HepG2 (cell line): Measurements from ENCODE around the gene PEAK1. TPM values are rescaled to one million over a fixed set of nuclear protein-coding genes. Genes with fewer than 3 reads are reported as not detected.

Experiments used
- ATAC-seq: fragments of 200-7000 bp; cut with Tn5 transposase; 3 replicates; pipeline ENCODE4 v1.9.1; 2020; ENCODE audit warnings: mild to moderate bottlenecking, moderate library complexity
- BruUV-seq: library from RNA; stranded (reverse); fragments of 400-500 nt; replicated peaks from 2 replicates; lab custom pipeline; 2021; lab: Mats Ljungman, UMichigan
- CTCF ChIA-PET: fragments of 300-600 bp; formaldehyde crosslinking; extraction: SDS; loops from one replicate; lab custom pipeline; 2021; ENCODE audit warnings: low total read pairs, inconsistent platforms, low intra/inter-chr PET ratio; lab: Yijun Ruan, JAX
- POLR2A ChIA-PET: fragments of 350-600 bp; sonication (Branson Sonifier 250); formaldehyde crosslinking; loops from one replicate; lab custom pipeline; 2020; ENCODE audit warnings: antibody characterized with exemption, inconsistent platforms; lab: Yijun Ruan, JAX
- DNase-seq: peaks from one replicate; pipeline ENCODE4 v3.0.0-alpha.2; 2015; ENCODE audit warnings: low spot score
- FAIRE-seq: peaks from 3 replicates; lab custom pipeline; 2011; peaks lifted over from hg19 to GRCh38; lab: Jason Lieb, UNC
- H2AFZ ChIP-seq: one replicate; pipeline ENCODE4 v1.6.1; 2011; ENCODE audit warnings: low read length, inconsistent platforms
- H3K27ac ChIP-seq: fragments of 300-600 bp; 3 replicates; pipeline ENCODE4 v1.8.0; 2011; ENCODE audit warnings: mixed run types, mild to moderate bottlenecking, mixed read lengths, low read length, inconsistent platforms; ENCODE audit not compliant: insufficient read depth; ENCODE audit errors: extremely low read length
- H3K27me3 ChIP-seq, 2 experiments: fragments of 200-600 bp in 1 of 2; 2 replicates in 1 of 2; 3 replicates in 1 of 2; pipeline versions ENCODE4 v1.6.0 to v1.8.0; 2011; ENCODE audit warnings: low read length in 2 of 2, mild to moderate bottlenecking in 2 of 2, moderate library complexity in 2 of 2, inconsistent platforms in 1 of 2; ENCODE audit not compliant: insufficient read depth in 2 of 2, control insufficient read depth in 1 of 2
- H3K36me3 ChIP-seq, 2 experiments: fragments of 200-600 bp in 1 of 2; replicated peaks in 1 of 2; 2 replicates in 1 of 2; 3 replicates in 1 of 2; pipeline versions ENCODE4 v1.5.1 to v1.8.0; 2011; ENCODE audit warnings: low read length in 2 of 2, inconsistent platforms in 1 of 2; ENCODE audit not compliant: insufficient read depth in 2 of 2, control insufficient read depth in 1 of 2
- H3K4me1 ChIP-seq: 2 replicates; pipeline ENCODE4 v1.5.1; 2012; ENCODE audit warnings: low read length, inconsistent platforms; ENCODE audit not compliant: insufficient read depth
- H3K4me2 ChIP-seq: 2 replicates; pipeline ENCODE4 v1.6.0; 2011; ENCODE audit warnings: low read depth, low read length, inconsistent platforms
- H3K4me3 ChIP-seq, 3 experiments: fragments of 200-600 bp in 1 of 3; sonication (generic), shearing (Covaris generic) in 1 of 3; replicated peaks in 1 of 3; 2 replicates each; pipeline ENCODE4 v1.5.1; 2011 to 2016; ENCODE audit warnings: low read length in 3 of 3, inconsistent platforms in 2 of 3, low read depth in 2 of 3, mild to moderate bottlenecking in 2 of 3, control low read depth in 1 of 3, mixed read lengths in 1 of 3; ENCODE audit not compliant: insufficient read depth in 1 of 3
- H3K79me2 ChIP-seq: one replicate; pipeline ENCODE4 v1.6.1; 2011; ENCODE audit warnings: low read length, inconsistent platforms; ENCODE audit not compliant: insufficient read depth
- H3K9ac ChIP-seq: 2 replicates; pipeline ENCODE4 v1.6.0; 2011; ENCODE audit warnings: mild to moderate bottlenecking, low read depth, low read length, inconsistent platforms; ENCODE audit not compliant: insufficient read depth
- H3K9me3 ChIP-seq: 2 replicates; pipeline ENCODE4 v1.5.1; 2012; ENCODE audit warnings: mild to moderate bottlenecking, low read length
- H4K20me1 ChIP-seq: 2 replicates; pipeline ENCODE4 v1.6.0; 2011; ENCODE audit warnings: inconsistent platforms, mild to moderate bottlenecking, low read length, moderate library complexity; ENCODE audit not compliant: insufficient read depth
- CREM ChIP-seq, 2 experiments: sonication (generic) in 1 of 2; formaldehyde crosslinking in 1 of 2; IDR thresholded peaks; 2 replicates each; pipeline versions ENCODE4 v1.4.0 to v1.6.1; 2016 to 2020; ENCODE audit warnings: antibody characterized with exemption in 1 of 2, mild to moderate bottlenecking in 1 of 2, missing genetic modification reagents in 1 of 2
- EP300 ChIP-seq, 3 experiments: sonication (generic) in 1 of 3; formaldehyde crosslinking in 1 of 3; IDR thresholded peaks; 2 replicates each; pipeline versions ENCODE4 v1.5.1 to v1.6.1; 2011 to 2020; ENCODE audit warnings: low read depth in 2 of 3, low read length in 2 of 3, borderline replicate concordance in 1 of 3, improper control_type of control experiment in 1 of 3, mild to moderate bottlenecking in 1 of 3, missing genetic modification reagents in 1 of 3, moderate library complexity in 1 of 3
- GABPB1 ChIP-seq: IDR thresholded peaks from 2 replicates; pipeline ENCODE4 v1.6.1; 2016; ENCODE audit warnings: mild to moderate bottlenecking, missing genetic modification reagents, moderate library complexity, missing compliant biosample characterization
- MXD1 ChIP-seq: sonication (generic); formaldehyde crosslinking; IDR thresholded peaks from 2 replicates; pipeline ENCODE4 v1.4.0; 2020; ENCODE audit warnings: mild to moderate bottlenecking, missing genetic modification reagents
- NFYC ChIP-seq: IDR thresholded peaks from 2 replicates; pipeline ENCODE4 v1.6.1; 2016; ENCODE audit warnings: missing genetic modification reagents, missing compliant biosample characterization
- PAWR ChIP-seq: sonication (generic); formaldehyde crosslinking; IDR thresholded peaks from 2 replicates; pipeline ENCODE4 v1.4.0; 2020; ENCODE audit warnings: missing genetic modification reagents, mild to moderate bottlenecking, borderline replicate concordance
- POLR2AphosphoS5 ChIP-seq: IDR thresholded peaks from 2 replicates; pipeline ENCODE4 v1.6.1; 2012; ENCODE audit warnings: low read depth, low read length
- PRMT3 ChIP-seq: sonication (generic); formaldehyde crosslinking; IDR thresholded peaks from 2 replicates; pipeline ENCODE4 v1.8.1; 2022; ENCODE audit warnings: low read depth, mild to moderate bottlenecking, moderate library complexity, missing genetic modification reagents, borderline replicate concordance
- RARA ChIP-seq: IDR thresholded peaks from 2 replicates; pipeline ENCODE4 v1.6.1; 2016; ENCODE audit warnings: missing genetic modification reagents, missing compliant biosample characterization
- SIN3B ChIP-seq: fragments of 150-350 bp; IDR thresholded peaks from 2 replicates; pipeline ENCODE4 v1.6.1; 2014; ENCODE audit warnings: low read length
- SRF ChIP-seq: IDR thresholded peaks from 2 replicates; pipeline ENCODE4 v1.6.1; 2011; ENCODE audit warnings: mild to moderate bottlenecking, low read depth, low read length, moderate library complexity
- ZBTB3 ChIP-seq: sonication (generic); formaldehyde crosslinking; IDR thresholded peaks from 2 replicates; pipeline ENCODE4 v1.4.0; 2020; ENCODE audit warnings: low read depth, mild to moderate bottlenecking, moderate library complexity, missing genetic modification reagents, borderline replicate concordance
- ZC3H13 ChIP-seq: sonication (generic); formaldehyde crosslinking; IDR thresholded peaks from 2 replicates; pipeline ENCODE4 v1.8.1; 2023; ENCODE audit warnings: mild to moderate bottlenecking, missing genetic modification reagents, moderate library complexity
- ZKSCAN5 ChIP-seq: sonication (generic); formaldehyde crosslinking; IDR thresholded peaks from 2 replicates; pipeline ENCODE4 v1.5.1; 2020; ENCODE audit warnings: mild to moderate bottlenecking, missing genetic modification reagents
- ZNF207 ChIP-seq: fragments of 450-650 bp; IDR thresholded peaks from 2 replicates; pipeline ENCODE4 v1.6.1; 2016; ENCODE audit warnings: antibody characterized with exemption, borderline replicate concordance
- ZNF253 ChIP-seq: sonication (generic); formaldehyde crosslinking; IDR thresholded peaks from 2 replicates; pipeline ENCODE4 v1.8.0; 2022; ENCODE audit warnings: mild to moderate bottlenecking, missing genetic modification reagents, borderline replicate concordance
- ZNF441 ChIP-seq: sonication (generic); formaldehyde crosslinking; IDR thresholded peaks from 2 replicates; pipeline ENCODE4 v1.7.0; 2021; ENCODE audit warnings: missing genetic modification reagents, borderline replicate concordance
- ZNF496 ChIP-seq: sonication (generic); formaldehyde crosslinking; IDR thresholded peaks from 2 replicates; pipeline ENCODE4 v1.8.1; 2023; ENCODE audit warnings: mild to moderate bottlenecking, moderate library complexity, missing genetic modification reagents; ENCODE audit not compliant: insufficient replicate concordance
- ZNF501 ChIP-seq: sonication (generic); formaldehyde crosslinking; IDR thresholded peaks from 2 replicates; pipeline ENCODE4 v1.5.1; 2020; ENCODE audit warnings: mild to moderate bottlenecking, moderate library complexity, missing genetic modification reagents
- ZNF557 ChIP-seq: sonication (generic); formaldehyde crosslinking; IDR thresholded peaks from 2 replicates; pipeline ENCODE4 v1.4.0; 2020; ENCODE audit warnings: missing genetic modification reagents
- ZNF598 ChIP-seq: sonication (generic); formaldehyde crosslinking; IDR thresholded peaks from 2 replicates; pipeline ENCODE4 v1.5.1; 2020; ENCODE audit warnings: mild to moderate bottlenecking, missing genetic modification reagents, borderline replicate concordance
- WGBS: methylation state at CpG from one replicate; pipeline ENCODE4 v1.1.6; 2017; ENCODE audit warnings: low lambda C conversion rate; 5-methylcytosine and 5-hydroxymethylcytosine counted together
- in situ Hi-C: cut with HindIII; loops from 2 replicates; pipeline ENCODE4 v1.10.0; 2017; ENCODE audit warnings: low pct_unique_long_range_greater_than_20kb; ENCODE audit not compliant: extremely low pct_ligation_motif_present
- intact Hi-C: fragments of 100-400 bp; cut with micrococcal nuclease; formaldehyde crosslinking; loops from one replicate; pipeline ENCODE4 v1.10.0; 2022; ENCODE audit not compliant: unreplicated experiment
- polyA plus RNA-seq, 8 experiments: library from polyadenylated mRNA; depleted of rRNA in 3 of 8; stranded (reverse) in 7 of 8; unstranded in 1 of 8; fragments of >200 nt; fragmentation: Illumina TruSeq in 4 of 8; extraction: Trizol in 4 of 8; gene quantifications; 2 replicates each; pipeline versions ENCODE4 v1.2.1 to v1.2.3, GENCODE V29; 2011 to 2016; ENCODE audit warnings: low read depth in 4 of 8, missing spikeins in 1 of 8, mixed read lengths in 1 of 8; ENCODE audit not compliant: insufficient read depth in 1 of 8
- total RNA-seq, 5 experiments: library from RNA; depleted of rRNA; stranded (reverse); fragments of >200 nt; fragmentation: Illumina TruSeq; extraction: Trizol; gene quantifications; 2 replicates each; pipeline ENCODE4 v1.2.3, GENCODE V29; 2016; ENCODE audit warnings: low read depth in 1 of 5

PEAK1 gene
- total and polyA plus RNA-seq, 2 of the 13 experiments (the other 11 are each of a cell fraction or from before 2014, with no cell fraction given), result 6.0 to 6.6 TPM

- WGBS, result 8% methylated on average over 1 of the region's 1 CpG
- H3K4me2 ChIP-seq, result no peak overlapping the region
- no peaks in the 10 kb centered on the region for H3K79me2 ChIP-seq
- BruUV-seq, result no TSS peak
- in situ Hi-C loops, result no loop called here
- CTCF ChIA-PET, result no interaction called here
- H3K9ac ChIP-seq, result no peak overlapping the region
- DNase-seq, result no peak
- POLR2A ChIA-PET, result no interaction called here
- TF ChIP-seq ZNF253 (CRISPR knock-in tag), result no peak
- no peak for TF ChIP-seq RARA (CRISPR knock-in tag)
- TF ChIP-seq ZNF496 (CRISPR knock-in tag), result no peak
- no peak for TF ChIP-seq PRMT3
- TF ChIP-seq PAWR (CRISPR knock-in tag), result no peak
- TF ChIP-seq ZNF441, result no peak
- 0 out of 5 replicates have a peak, but pooled peaks cover 0 to 4% of the 10 kb centered on the region in 2 experiments for H3K27me3 ChIP-seq
- no peak for ATAC-seq
- H2AFZ ChIP-seq, result no peak overlapping the region
- H3K9me3 ChIP-seq, result no peaks in the 10 kb centered on the region
- no peak overlapping the region for H3K4me3 ChIP-seq
- no peaks in the 10 kb centered on the region for H3K36me3 ChIP-seq
- no peaks in the 10 kb centered on the region for H4K20me1 ChIP-seq
- no peak for FAIRE-seq
- no peak overlapping the region for H3K27ac ChIP-seq
- intact Hi-C loops, result no loop called here
- no peaks in the 10 kb centered on the region for H3K4me1 ChIP-seq
Observed at GRCh38 chr15:77093436-77093835, 326.5 kb downstream of the PEAK1 start.

- intact Hi-C loops, result no loop called here
- no TSS peak for BruUV-seq
- DNase-seq (no peak), ATAC-seq (no peak), FAIRE-seq (no peak)
- no peak overlapping the region for H3K4me2 ChIP-seq
- ChIA-PET CTCF (no interaction called here), POLR2A (no interaction called here)
- in situ Hi-C loops, result no loop called here
- no peak overlapping the region for H2AFZ ChIP-seq
- H3K4me1 ChIP-seq, result no peaks in the 10 kb centered on the region
- H3K79me2 ChIP-seq, result no peaks in the 10 kb centered on the region
- no peaks in the 10 kb centered on the region for H3K36me3 ChIP-seq
- 45% methylated on average over 2 of the region's 2 CpGs for WGBS
- no peak overlapping the region for H3K27ac ChIP-seq
- no peaks in the 10 kb centered on the region for H3K9me3 ChIP-seq
- H3K4me3 ChIP-seq, result no peak overlapping the region
- H3K27me3 ChIP-seq, result peaks cover 0 to 7% of the 10 kb centered on the region in 2 experiments; a peak in 1 of 5 replicates
- no peaks in the 10 kb centered on the region for H4K20me1 ChIP-seq
- no peak overlapping the region for H3K9ac ChIP-seq
- TF ChIP-seq NFYC (no peak), ZBTB3 (CRISPR knock-in tag) (no peak), ZC3H13 (CRISPR knock-in tag) (no peak), ZNF207 (no peak), POLR2AphosphoS5 (no peak), GABPB1 (no peak), MXD1 (CRISPR knock-in tag) (no peak), ZNF557 (no peak), ZNF598 (CRISPR knock-in tag) (no peak), SRF (no peak), EP300 (IDR thresholded peaks at IDR 0.05; ENCODE audit: low read depth in 2 of 2, low read length in 2 of 2) (no peak), EP300 (CRISPR knock-in tag; IDR thresholded peaks at IDR 0.05; ENCODE audit: borderline replicate concordance) (no peak), CREM (IDR thresholded peaks at IDR 0.05) (no peak), CREM (CRISPR knock-in tag; IDR thresholded peaks at IDR 0.05) (no peak), SIN3B (no peak), ZNF501 (CRISPR knock-in tag) (no peak), ZKSCAN5 (CRISPR knock-in tag) (no peak)
Observed at GRCh38 chr15:77091097-77091496, 328.8 kb downstream of the PEAK1 start.
